ENCODE measurements around the gene CASP3. TPM values are rescaled to one million over a fixed set of nuclear protein-coding genes. Genes with fewer than 3 reads are reported as not detected.
"Not testable (repeated sequence)": the region's sequence is repeated elsewhere in the genome, so short reads cannot be mapped to it uniquely, and the experiment has no call there.

CASP3 gene
- total RNA-seq, 2 experiments from 2014 or later: 25.8 to 44.7 TPM

DNA sequence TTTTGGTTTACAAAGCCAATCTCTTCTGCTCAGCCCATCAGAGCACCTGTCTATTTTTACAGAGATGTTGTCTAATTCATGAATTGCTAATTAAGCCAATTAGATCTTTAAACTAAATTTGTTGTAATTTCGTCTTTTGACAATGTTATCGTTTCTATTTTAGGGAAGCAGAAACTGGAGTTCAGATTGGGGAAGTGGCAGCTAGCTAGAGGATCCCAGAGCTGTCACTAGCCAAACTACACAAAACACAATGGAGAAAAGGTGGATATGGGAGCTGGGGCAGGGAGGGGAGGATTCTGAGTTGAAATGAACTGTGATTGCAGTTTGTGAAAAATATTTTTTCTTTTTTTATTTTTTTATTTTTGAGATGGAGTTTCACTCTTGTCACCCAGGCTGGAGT lies 35.8 kb downstream of the CASP3 start:
- no peaks in the 10 kb centered on the region for H3K4me1 ChIP-seq (ENCODE audit: insufficient read depth, low read length, poor library complexity, severe bottlenecking)
- H3K4me3 ChIP-seq (ENCODE audit: low read depth, low read length, poor library complexity, severe bottlenecking): no peak overlapping the region
- H3K9me2 ChIP-seq (ENCODE audit: insufficient read depth, low read length): no peaks in the 10 kb centered on the region
- intact Hi-C loops (cut with micrococcal nuclease; ENCODE audit: unreplicated experiment): no loop called here
- no TSS peak for BruUV-seq (replicated peaks)
- POLR2A ChIA-PET: interaction anchor here (0.6 kb wide), 1 partner anchor 107 kb away, joined by 3 read pairs; no protein-coding TSS in a partner anchor
- peaks cover 3% of the 10 kb centered on the region; the same call in 1 of the 2 replicates for H3K9me3 ChIP-seq (ENCODE audit: low read length)
- H3K36me3 ChIP-seq (ENCODE audit: insufficient read depth, low read length): no peaks in the 10 kb centered on the region
- H3K27ac ChIP-seq (ENCODE audit: low read depth, low read length, poor library complexity, severe bottlenecking): no peak overlapping the region
- DNase-seq (ENCODE audit: low spot score): no peak
- H3K79me2 ChIP-seq (ENCODE audit: insufficient read depth, low read depth, low read length): no peaks in the 10 kb centered on the region
- H3K4me2 ChIP-seq (ENCODE audit: low read length): no peak overlapping the region
- CTCF ChIA-PET (ENCODE audit: unreplicated experiment): no interaction called here
- no peak for TF ChIP-seq CTCF (conservative IDR thresholded peaks at IDR 0.05; ENCODE audit: low read length)
- no peak for TF ChIP-seq EZH2phosphoT487 (IDR thresholded peaks at IDR 0.05; ENCODE audit: borderline replicate concordance, low read depth, low read length)
- H4K20me1 ChIP-seq (ENCODE audit: insufficient read depth, low read length): no peaks in the 10 kb centered on the region
- H2AFZ ChIP-seq (ENCODE audit: low read length): no peak overlapping the region

GRCh38 chr4:184612074-184612473 lies 37.2 kb downstream of the CASP3 start:
- no peak overlapping the region for H2AFZ ChIP-seq (ENCODE audit: low read length)
- H3K79me2 ChIP-seq (ENCODE audit: insufficient read depth, low read depth, low read length): no peaks in the 10 kb centered on the region
- POLR2A ChIA-PET: interaction anchor here (0.8 to 1.6 kb wide), 3 partner anchors 10 to 22 kb away, joined by 3 read pairs; no protein-coding TSS in a partner anchor
- no peaks in the 10 kb centered on the region for H3K36me3 ChIP-seq (ENCODE audit: insufficient read depth, low read length)
- no TSS peak for BruUV-seq (replicated peaks)
- H3K9me2 ChIP-seq (ENCODE audit: insufficient read depth, low read length): no peaks in the 10 kb centered on the region
- intact Hi-C loops (cut with micrococcal nuclease; ENCODE audit: unreplicated experiment): no loop called here
- H3K9me3 ChIP-seq (ENCODE audit: low read length): peaks cover 3% of the 10 kb centered on the region; the same call in 1 of the 2 replicates
- CTCF ChIA-PET (ENCODE audit: unreplicated experiment): no interaction called here
- H3K4me2 ChIP-seq (ENCODE audit: low read length): no peak overlapping the region
- no peaks in the 10 kb centered on the region for H4K20me1 ChIP-seq (ENCODE audit: insufficient read depth, low read length)
- DNase-seq (ENCODE audit: low spot score): no peak
- H3K4me1 ChIP-seq (ENCODE audit: insufficient read depth, low read length, poor library complexity, severe bottlenecking): no peaks in the 10 kb centered on the region
- TF ChIP-seq CTCF (conservative IDR thresholded peaks at IDR 0.05; ENCODE audit: low read length): no peak
- no peak for TF ChIP-seq EZH2phosphoT487 (IDR thresholded peaks at IDR 0.05; ENCODE audit: borderline replicate concordance, low read depth, low read length)
- H3K27ac ChIP-seq (ENCODE audit: low read depth, low read length, poor library complexity, severe bottlenecking): no peak overlapping the region
- no peak overlapping the region for H3K4me3 ChIP-seq (ENCODE audit: low read depth, low read length, poor library complexity, severe bottlenecking)

GRCh38 chr4:184607429-184607828 lies 41.8 kb downstream of the CASP3 start:
- H3K4me2 ChIP-seq (ENCODE audit: low read length); DNase-seq (ENCODE audit: low spot score); BruUV-seq (replicated peaks); H2AFZ ChIP-seq (ENCODE audit: low read length); H3K9me3 ChIP-seq (ENCODE audit: low read length); H3K4me1 ChIP-seq (ENCODE audit: insufficient read depth, low read length, poor library complexity, severe bottlenecking); H3K9me2 ChIP-seq (ENCODE audit: insufficient read depth, low read length); H3K4me3 ChIP-seq (ENCODE audit: low read depth, low read length, poor library complexity, severe bottlenecking); H3K36me3 ChIP-seq (ENCODE audit: insufficient read depth, low read length); CTCF ChIA-PET (ENCODE audit: unreplicated experiment); H4K20me1 ChIP-seq (ENCODE audit: insufficient read depth, low read length); POLR2A ChIA-PET; intact Hi-C loops (cut with micrococcal nuclease; ENCODE audit: unreplicated experiment); H3K79me2 ChIP-seq (ENCODE audit: insufficient read depth, low read depth, low read length); H3K27ac ChIP-seq (ENCODE audit: low read depth, low read length, poor library complexity, severe bottlenecking): not testable (repeated sequence)

DNA sequence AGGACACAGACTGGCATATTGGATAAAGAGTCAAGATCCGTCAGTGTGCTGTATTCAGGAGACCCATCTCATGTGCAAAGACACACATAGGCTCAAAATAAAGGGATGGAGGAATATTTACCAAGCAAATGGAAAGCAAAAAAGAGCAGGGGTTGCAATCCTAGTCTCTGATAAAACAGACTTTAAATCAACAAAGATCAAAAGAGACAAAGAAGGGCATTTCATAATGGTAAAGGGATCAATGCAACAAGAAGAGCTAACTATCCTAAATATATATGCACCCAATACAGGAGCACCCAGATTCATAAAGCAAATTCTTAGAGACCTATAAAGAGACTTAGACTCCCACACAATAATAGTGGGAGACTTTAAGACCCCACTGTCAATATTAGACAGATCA lies 46.4 kb downstream of the CASP3 start:
- H3K27ac ChIP-seq (ENCODE audit: low read depth, low read length, poor library complexity, severe bottlenecking); H2AFZ ChIP-seq (ENCODE audit: low read length); H3K9me2 ChIP-seq (ENCODE audit: insufficient read depth, low read length); BruUV-seq (replicated peaks); H3K9me3 ChIP-seq (ENCODE audit: low read length); H3K36me3 ChIP-seq (ENCODE audit: insufficient read depth, low read length); H3K4me1 ChIP-seq (ENCODE audit: insufficient read depth, low read length, poor library complexity, severe bottlenecking); CTCF ChIA-PET (ENCODE audit: unreplicated experiment); H3K4me2 ChIP-seq (ENCODE audit: low read length); DNase-seq (ENCODE audit: low spot score); intact Hi-C loops (cut with micrococcal nuclease; ENCODE audit: unreplicated experiment); H3K4me3 ChIP-seq (ENCODE audit: low read depth, low read length, poor library complexity, severe bottlenecking); H4K20me1 ChIP-seq (ENCODE audit: insufficient read depth, low read length); H3K79me2 ChIP-seq (ENCODE audit: insufficient read depth, low read depth, low read length): not testable (repeated sequence)
- POLR2A ChIA-PET: interaction anchor here (0.9 kb wide), 1 partner anchor 9 kb away, joined by 3 read pairs; no protein-coding TSS in a partner anchor

- H4K20me1 ChIP-seq (ENCODE audit: insufficient read depth, low read length); H3K9me2 ChIP-seq (ENCODE audit: insufficient read depth, low read length); H2AFZ ChIP-seq (ENCODE audit: low read length); H3K4me1 ChIP-seq (ENCODE audit: insufficient read depth, low read length, poor library complexity, severe bottlenecking); intact Hi-C loops (cut with micrococcal nuclease; ENCODE audit: unreplicated experiment); H3K79me2 ChIP-seq (ENCODE audit: insufficient read depth, low read depth, low read length); H3K27ac ChIP-seq (ENCODE audit: low read depth, low read length, poor library complexity, severe bottlenecking); CTCF ChIA-PET (ENCODE audit: unreplicated experiment); H3K9me3 ChIP-seq (ENCODE audit: low read length); DNase-seq (ENCODE audit: low spot score); BruUV-seq (replicated peaks); H3K4me3 ChIP-seq (ENCODE audit: low read depth, low read length, poor library complexity, severe bottlenecking); H3K4me2 ChIP-seq (ENCODE audit: low read length); H3K36me3 ChIP-seq (ENCODE audit: insufficient read depth, low read length): not testable (repeated sequence)
- POLR2A ChIA-PET: interaction anchor here (0.8 kb wide), 1 partner anchor 17 kb away, joined by 3 read pairs; no protein-coding TSS in a partner anchor
Observed at GRCh38 chr4:184600982-184601381, 48.3 kb downstream of the CASP3 start.
